A549 (cell line): ENCODE data around the gene LRFN2. TPM values are rescaled to one million over a fixed set of nuclear protein-coding genes. Genes with fewer than 3 reads are reported as not detected.

Experiments
- ATAC-seq, 2 experiments: fragments of 200-7000 bp in 1 of 2; fragments of >200 bp in 1 of 2; cut with Nextera tagmentation in 1 of 2; cut with Tn5 transposase in 1 of 2; 3 replicates each; pipeline versions ENCODE4 v1.8.0 to v1.9.1; 2018 to 2020; ENCODE audit warnings: mild to moderate bottlenecking in 1 of 2, moderate library complexity in 1 of 2
- CTCF ChIA-PET: fragments of 300-600 bp; sonication (Branson Sonifier 250); formaldehyde crosslinking; extraction: SDS; loops from one replicate; lab custom pipeline; 2021; ENCODE audit warnings: antibody characterized with exemption, inconsistent platforms; lab: Yijun Ruan, JAX
- POLR2A ChIA-PET: fragments of 350-600 bp; formaldehyde crosslinking; extraction: SDS; loops from one replicate; lab custom pipeline; 2021; ENCODE audit warnings: antibody characterized with exemption, inconsistent platforms; lab: Yijun Ruan, JAX
- DNase-seq, 2 experiments: peaks; one replicate each; pipeline versions ENCODE4 v3.0.0 to v3.0.0-alpha.2; 2011 to 2016; ENCODE audit warnings: low read depth in 1 of 2, low spot score in 1 of 2
- FAIRE-seq: peaks from 2 replicates; lab custom pipeline; 2011; peaks lifted over from hg19 to GRCh38; lab: Jason Lieb, UNC
- H3K27ac ChIP-seq, 2 experiments: fragments of >200 bp; sonication (Bioruptor Twin); formaldehyde crosslinking; 3 replicates each; pipeline ENCODE4 v1.5.1; 2016 to 2017
- H3K4me1 ChIP-seq: fragments of >200 bp; sonication (Bioruptor Twin); formaldehyde crosslinking; 3 replicates; pipeline ENCODE4 v1.6.1; 2016
- H3K4me2 ChIP-seq: fragments of >200 bp; sonication (Bioruptor Twin); formaldehyde crosslinking; 3 replicates; pipeline ENCODE4 v1.6.1; 2016
- H3K4me3 ChIP-seq: fragments of >200 bp; sonication (Bioruptor Twin); formaldehyde crosslinking; 3 replicates; pipeline ENCODE4 v1.5.1; 2016
- H3K9me3 ChIP-seq: fragments of >200 bp; sonication (Bioruptor Twin); formaldehyde crosslinking; 3 replicates; pipeline ENCODE4 v1.6.1; 2016
- CBX2 ChIP-seq: fragments of 200-600 bp; sonication (generic); IDR thresholded peaks from 2 replicates; pipeline ENCODE4 v1.6.1; 2016; ENCODE audit warnings: low read depth, mild to moderate bottlenecking, borderline replicate concordance
- CEBPB ChIP-seq, 2 experiments: fragments of >200 bp in 1 of 2; sonication (Bioruptor Twin) in 1 of 2; formaldehyde crosslinking in 1 of 2; IDR thresholded peaks; 2 replicates each; pipeline ENCODE4 v1.6.1; 2012 to 2016
- EHF ChIP-seq: fragments of 250-450 bp; sonication (Bioruptor Pico); IDR thresholded peaks from 2 replicates; pipeline ENCODE4 v1.5.0; 2020; ENCODE audit warnings: mild to moderate bottlenecking
- EHMT2 ChIP-seq: fragments of 200-600 bp; sonication (generic); IDR thresholded peaks from 2 replicates; pipeline ENCODE4 v1.6.1; 2016; ENCODE audit warnings: antibody characterized with exemption, low read depth, mild to moderate bottlenecking, moderate library complexity
- FOSB ChIP-seq: fragments of 250-450 bp; sonication (Bioruptor Pico); IDR thresholded peaks from 2 replicates; pipeline ENCODE4 v1.5.0; 2020; ENCODE audit warnings: mild to moderate bottlenecking, moderate library complexity
- FOXS1 ChIP-seq: fragments of 250-450 bp; sonication (Bioruptor Pico); IDR thresholded peaks from 2 replicates; pipeline ENCODE4 v1.5.0; 2020; ENCODE audit warnings: mild to moderate bottlenecking, moderate library complexity
- GATA3 ChIP-seq: IDR thresholded peaks from 2 replicates; pipeline ENCODE4 v1.6.1; 2012; ENCODE audit warnings: borderline replicate concordance
- HOXB5 ChIP-seq: fragments of 250-450 bp; sonication (Bioruptor Pico); IDR thresholded peaks from 2 replicates; pipeline ENCODE4 v1.5.0; 2020; ENCODE audit warnings: mild to moderate bottlenecking, moderate library complexity
- JUNB ChIP-seq: fragments of >200 bp; sonication (Bioruptor Twin); formaldehyde crosslinking; IDR thresholded peaks from 2 replicates; pipeline ENCODE4 v1.6.1; 2016
- KDM1A ChIP-seq: fragments of 200-600 bp; sonication (generic); IDR thresholded peaks from 2 replicates; pipeline ENCODE4 v1.6.1; 2016; ENCODE audit warnings: low read depth, mild to moderate bottlenecking
- MAZ ChIP-seq: fragments of 150-350 bp; IDR thresholded peaks from 2 replicates; pipeline ENCODE4 v1.6.1; 2014; ENCODE audit warnings: antibody characterized with exemption, low read depth, low read length, borderline replicate concordance
- MYC ChIP-seq: IDR thresholded peaks from 2 replicates; pipeline ENCODE4 v1.6.1; 2012; ENCODE audit warnings: mild to moderate bottlenecking, inconsistent platforms, low read length, improper control_type of control experiment, borderline replicate concordance
- NFE2L2 ChIP-seq: fragments of 150-350 bp; conservative IDR thresholded peaks from 2 replicates; pipeline ENCODE4 v1.6.1; 2014; ENCODE audit warnings: low read length
- NPAS2 ChIP-seq: fragments of 250-450 bp; sonication (Bioruptor Pico); IDR thresholded peaks from 2 replicates; pipeline ENCODE4 v1.8.0; 2022; ENCODE audit warnings: mild to moderate bottlenecking, moderate library complexity, borderline replicate concordance
- RAD21 ChIP-seq, 2 experiments: fragments of >200 bp in 1 of 2; sonication (Bioruptor Twin) in 1 of 2; formaldehyde crosslinking in 1 of 2; IDR thresholded peaks in 1 of 2; conservative IDR thresholded peaks in 1 of 2; 2 replicates in 1 of 2; 3 replicates in 1 of 2; pipeline ENCODE4 v1.6.1; 2012 to 2018; ENCODE audit warnings: inconsistent platforms in 1 of 2
- RARB ChIP-seq: fragments of 250-450 bp; sonication (Bioruptor Pico); IDR thresholded peaks from 2 replicates; pipeline ENCODE4 v1.8.0; 2021; ENCODE audit warnings: mild to moderate bottlenecking, moderate library complexity
- SREBF2 ChIP-seq: fragments of 450-650 bp; IDR thresholded peaks from 2 replicates; pipeline ENCODE4 v1.6.1; 2014; ENCODE audit warnings: mild to moderate bottlenecking, moderate library complexity
- ZFP36 ChIP-seq: fragments of 450-650 bp; IDR thresholded peaks from 2 replicates; pipeline ENCODE4 v1.6.1; 2014; ENCODE audit warnings: borderline replicate concordance; ENCODE audit not compliant: partially characterized antibody
- WGBS: methylation state at CpG from one replicate; pipeline ENCODE4 v1.1.6; 2017; ENCODE audit errors: missing lambda C conversion rate; 5-methylcytosine and 5-hydroxymethylcytosine counted together
- polyA plus RNA-seq, 4 experiments: library from polyadenylated mRNA; depleted of rRNA in 3 of 4; stranded (reverse); fragments of >200 nt; fragmentation: RNase III in 1 of 4; extraction: RNeasy Plus Mini Kit Qiagen cat#74134 plus additional on column Dnase treatment in 1 of 4; gene quantifications; 2 replicates in 3 of 4; 3 replicates in 1 of 4; pipeline ENCODE4 v1.2.3, GENCODE V29; 2011 to 2017
- TF ChIP-seq, protein P1 (sequence below): fragments of 450-650 bp; IDR thresholded peaks from 2 replicates; pipeline ENCODE4 v1.6.1; 2014; ENCODE audit warnings: antibody characterized with exemption
- TF ChIP-seq, protein P2 (sequence below): fragments of 250-450 bp; sonication (Bioruptor Pico); IDR thresholded peaks from 2 replicates; pipeline ENCODE4 v1.5.0; 2021; ENCODE audit warnings: mild to moderate bottlenecking, moderate library complexity, borderline replicate concordance
- TF ChIP-seq, protein P3 (sequence below): fragments of >200 bp; sonication (Bioruptor Twin); formaldehyde crosslinking; IDR thresholded peaks from 3 replicates; pipeline ENCODE4 v1.6.1; 2016
- TF ChIP-seq, protein P4 (sequence below): fragments of >200 bp; sonication (Bioruptor Twin); formaldehyde crosslinking; IDR thresholded peaks from 2 replicates; pipeline ENCODE4 v1.6.1; 2016

LRFN2 gene
- polyA plus RNA-seq, 2 of the 4 experiments (the other 2 are of a cell fraction) = not detected

DNA sequence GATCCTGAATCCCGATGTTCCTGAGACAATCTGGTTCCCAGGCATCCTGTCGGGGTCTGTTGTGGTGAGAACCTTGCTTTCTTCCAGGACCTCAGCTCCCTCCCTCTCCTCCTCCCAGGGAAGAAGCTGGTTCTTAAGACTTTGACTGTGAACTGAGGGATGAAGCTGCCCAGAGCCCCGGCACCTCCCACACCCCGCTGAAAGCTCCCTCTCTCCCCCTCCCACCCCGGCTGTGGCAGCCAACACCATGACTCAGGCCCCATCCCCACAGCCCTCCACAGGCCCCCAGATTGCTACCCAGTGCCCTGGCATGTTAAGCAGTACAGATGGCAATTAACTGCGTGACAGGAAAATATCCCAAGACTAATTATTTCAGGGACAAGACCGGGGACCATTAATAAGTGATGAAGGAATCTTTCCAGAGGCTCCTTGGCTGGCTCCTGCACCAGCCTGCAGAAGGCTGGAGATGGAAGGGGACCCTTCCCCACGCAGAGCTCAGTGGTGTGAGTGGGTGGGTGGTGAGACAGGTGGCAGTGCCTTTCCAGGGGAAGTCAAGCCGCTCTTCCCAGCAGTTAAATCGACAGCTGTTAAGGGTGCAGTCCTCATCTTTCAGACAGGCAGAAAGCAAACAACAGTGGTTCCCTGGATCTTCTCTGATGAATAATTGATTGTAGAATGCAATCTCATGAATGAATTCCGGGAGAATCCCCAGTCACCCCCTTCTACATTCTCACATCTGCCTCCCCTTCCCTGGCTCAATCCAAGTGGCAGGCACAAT lies 237.9 kb downstream of the LRFN2 start:
- 38% methylated on average over 6 of the region's 11 CpGs for WGBS
- DNase-seq = no peak
- Histone ChIP-seq H3K4me1 (no peaks in the 10 kb centered on the region), H3K4me3 (no peak overlapping the region), H3K27ac (no peak overlapping the region), H3K4me2 (no peak overlapping the region), H3K9me3 (no peaks in the 10 kb centered on the region)
- no peak for ATAC-seq
- no peak for TF ChIP-seq ZFP36
- TF ChIP-seq MYC = no peak
- no peak for TF ChIP-seq SREBF2
- TF ChIP-seq, protein P1, sequence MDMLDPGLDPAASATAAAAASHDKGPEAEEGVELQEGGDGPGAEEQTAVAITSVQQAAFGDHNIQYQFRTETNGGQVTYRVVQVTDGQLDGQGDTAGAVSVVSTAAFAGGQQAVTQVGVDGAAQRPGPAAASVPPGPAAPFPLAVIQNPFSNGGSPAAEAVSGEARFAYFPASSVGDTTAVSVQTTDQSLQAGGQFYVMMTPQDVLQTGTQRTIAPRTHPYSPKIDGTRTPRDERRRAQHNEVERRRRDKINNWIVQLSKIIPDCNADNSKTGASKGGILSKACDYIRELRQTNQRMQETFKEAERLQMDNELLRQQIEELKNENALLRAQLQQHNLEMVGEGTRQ = no peak
- TF ChIP-seq EHMT2 = no peak
- no peak for TF ChIP-seq NFE2L2
- TF ChIP-seq, protein P2, sequence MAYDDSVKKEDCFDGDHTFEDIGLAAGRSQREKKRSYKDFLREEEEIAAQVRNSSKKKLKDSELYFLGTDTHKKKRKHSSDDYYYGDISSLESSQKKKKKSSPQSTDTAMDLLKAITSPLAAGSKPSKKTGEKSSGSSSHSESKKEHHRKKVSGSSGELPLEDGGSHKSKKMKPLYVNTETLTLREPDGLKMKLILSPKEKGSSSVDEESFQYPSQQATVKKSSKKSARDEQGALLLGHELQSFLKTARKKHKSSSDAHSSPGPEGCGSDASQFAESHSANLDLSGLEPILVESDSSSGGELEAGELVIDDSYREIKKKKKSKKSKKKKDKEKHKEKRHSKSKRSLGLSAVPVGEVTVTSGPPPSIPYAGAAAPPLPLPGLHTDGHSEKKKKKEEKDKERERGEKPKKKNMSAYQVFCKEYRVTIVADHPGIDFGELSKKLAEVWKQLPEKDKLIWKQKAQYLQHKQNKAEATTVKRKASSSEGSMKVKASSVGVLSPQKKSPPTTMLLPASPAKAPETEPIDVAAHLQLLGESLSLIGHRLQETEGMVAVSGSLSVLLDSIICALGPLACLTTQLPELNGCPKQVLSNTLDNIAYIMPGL (CRISPR knock-in tag) = no peak
- TF ChIP-seq RAD21 (conservative IDR thresholded peaks at IDR 0.05 in 1 of 2, IDR thresholded peaks at IDR 0.05 in 1 of 2) = no peak
- TF ChIP-seq MAZ = no peak
- no peak for TF ChIP-seq CBX2
- TF ChIP-seq GATA3 = no peak
- ChIA-PET CTCF (no interaction called here), POLR2A (no interaction called here)
- no peak for FAIRE-seq

DNA sequence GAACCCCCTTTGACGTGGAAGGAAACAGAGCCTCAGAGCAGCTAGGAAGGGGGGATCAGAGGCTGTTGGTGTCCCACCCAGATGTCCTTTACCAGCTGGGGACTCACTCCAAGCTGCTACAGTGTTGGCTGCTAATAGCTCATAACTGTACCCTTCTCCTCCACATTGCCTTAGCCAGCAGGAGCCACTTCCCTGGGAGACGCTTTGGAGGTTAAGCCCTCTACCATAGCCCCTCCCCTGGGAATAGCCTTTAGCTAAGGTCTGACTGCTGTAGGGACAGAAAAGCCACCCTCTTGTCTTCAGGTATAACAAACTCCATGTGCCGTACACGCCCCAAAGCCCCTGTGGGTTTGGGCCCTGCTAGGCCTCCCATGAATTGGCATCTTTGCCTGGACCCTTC lies 238.6 kb downstream of the LRFN2 start:
- H3K9me3 ChIP-seq = no peaks in the 10 kb centered on the region
- no peaks in the 10 kb centered on the region for H3K4me1 ChIP-seq
- no peak for FAIRE-seq
- no peak for DNase-seq
- no peak for ATAC-seq
- CTCF ChIA-PET = no interaction called here
- POLR2A ChIA-PET = no interaction called here
- no peak overlapping the region for H3K4me2 ChIP-seq
- no peak overlapping the region for H3K4me3 ChIP-seq
- H3K27ac ChIP-seq = no peak overlapping the region
- TF ChIP-seq CEBPB (IDR thresholded peaks at IDR 0.05) = no peak
- no peak for TF ChIP-seq EHMT2
- TF ChIP-seq, protein P3, sequence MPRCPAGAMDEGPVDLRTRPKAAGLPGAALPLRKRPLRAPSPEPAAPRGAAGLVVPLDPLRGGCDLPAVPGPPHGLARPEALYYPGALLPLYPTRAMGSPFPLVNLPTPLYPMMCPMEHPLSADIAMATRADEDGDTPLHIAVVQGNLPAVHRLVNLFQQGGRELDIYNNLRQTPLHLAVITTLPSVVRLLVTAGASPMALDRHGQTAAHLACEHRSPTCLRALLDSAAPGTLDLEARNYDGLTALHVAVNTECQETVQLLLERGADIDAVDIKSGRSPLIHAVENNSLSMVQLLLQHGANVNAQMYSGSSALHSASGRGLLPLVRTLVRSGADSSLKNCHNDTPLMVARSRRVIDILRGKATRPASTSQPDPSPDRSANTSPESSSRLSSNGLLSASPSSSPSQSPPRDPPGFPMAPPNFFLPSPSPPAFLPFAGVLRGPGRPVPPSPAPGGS = no peak
- TF ChIP-seq NPAS2 (CRISPR knock-in tag) = no peak
- TF ChIP-seq FOSB (CRISPR knock-in tag) = no peak
- TF ChIP-seq SREBF2 = no peak
- TF ChIP-seq JUNB = no peak
- no peak for TF ChIP-seq RARB (CRISPR knock-in tag)
- no peak for TF ChIP-seq EHF
- no peak for TF ChIP-seq GATA3
- no peak for TF ChIP-seq FOXS1 (CRISPR knock-in tag)
- TF ChIP-seq, protein P4, sequence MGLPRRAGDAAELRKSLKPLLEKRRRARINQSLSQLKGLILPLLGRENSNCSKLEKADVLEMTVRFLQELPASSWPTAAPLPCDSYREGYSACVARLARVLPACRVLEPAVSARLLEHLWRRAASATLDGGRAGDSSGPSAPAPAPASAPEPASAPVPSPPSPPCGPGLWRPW = no peak
- no peak for TF ChIP-seq HOXB5 (CRISPR knock-in tag)
- no peak for TF ChIP-seq KDM1A
- WGBS = 54% methylated on average over 3 of the region's 4 CpGs
